Measurements from ENCODE around the gene TMBIM4.
"Not testable (repeated sequence)": the region's sequence is repeated elsewhere in the genome, so short reads cannot be mapped to it uniquely, and the experiment has no call there.

Gene TMBIM4

GRCh38 chr12:66182956-66183355, 13.2 kb upstream of the TMBIM4 start:
- DNase-seq, result no peak

GRCh38 chr12:66176105-66176900, 6.5 kb upstream of the TMBIM4 start:
- DNase-seq, result no peak

- DNase-seq, result not testable (repeated sequence)
These were observed 4.9 kb upstream of the TMBIM4 start for GRCh38 chr12:66174391-66175325.

GRCh38 chr12:66170606-66171005, 810 bp upstream of the TMBIM4 start:
- no peak for DNase-seq

GRCh38 chr12:66168410-66168809, 1.4 kb downstream of the TMBIM4 start:
- no peak for DNase-seq

- DNase-seq, result no peak
These were observed 3.2 kb downstream of the TMBIM4 start for GRCh38 chr12:66166561-66166960.

GRCh38 chr12:66165141-66165540, 4.7 kb downstream of the TMBIM4 start:
- no peak for DNase-seq

- DNase-seq, result no peak
These were observed 5.4 kb downstream of the TMBIM4 start for GRCh38 chr12:66164349-66164821.

GRCh38 chr12:66163289-66163688, 6.5 kb downstream of the TMBIM4 start:
- no peak for DNase-seq

GRCh38 chr12:66162701-66163100, 7.1 kb downstream of the TMBIM4 start:
- DNase-seq, result no peak

- DNase-seq, result no peak
These were observed 9.1 kb downstream of the TMBIM4 start for GRCh38 chr12:66160704-66161103.

- no peak for DNase-seq
These were observed 10.7 kb downstream of the TMBIM4 start for GRCh38 chr12:66159123-66159522.

GRCh38 chr12:66156654-66157053, 13.1 kb downstream of the TMBIM4 start:
- DNase-seq, result no peak

- no peak for DNase-seq
These were observed 15.0 kb downstream of the TMBIM4 start for GRCh38 chr12:66154776-66155175.

- DNase-seq, result no peak
These were observed 17.1 kb downstream of the TMBIM4 start for GRCh38 chr12:66152732-66153131.

- no peak for DNase-seq
These were observed 19.9 kb downstream of the TMBIM4 start for GRCh38 chr12:66149702-66150398.

- DNase-seq, result peak; percentile 9
These were observed 24.7 kb downstream of the TMBIM4 start for GRCh38 chr12:66144791-66145754.

GRCh38 chr12:66143868-66144267, 25.9 kb downstream of the TMBIM4 start:
- no peak for DNase-seq

- no peak for DNase-seq
These were observed 27.0 kb downstream of the TMBIM4 start for GRCh38 chr12:66142826-66143225.

GRCh38 chr12:66141299-66141698, 28.5 kb downstream of the TMBIM4 start:
- DNase-seq, result no peak

- DNase-seq, result no peak
These were observed 29.1 kb downstream of the TMBIM4 start for GRCh38 chr12:66140731-66141130.

GRCh38 chr12:66139328-66139727, 30.5 kb downstream of the TMBIM4 start:
- DNase-seq, result no peak

Data from NCI-H1694 treated with DMSO at 0.1 percent for 48 hours (cell line).